ENCODE measurements around the gene LEPR.

LEPR gene

DNA sequence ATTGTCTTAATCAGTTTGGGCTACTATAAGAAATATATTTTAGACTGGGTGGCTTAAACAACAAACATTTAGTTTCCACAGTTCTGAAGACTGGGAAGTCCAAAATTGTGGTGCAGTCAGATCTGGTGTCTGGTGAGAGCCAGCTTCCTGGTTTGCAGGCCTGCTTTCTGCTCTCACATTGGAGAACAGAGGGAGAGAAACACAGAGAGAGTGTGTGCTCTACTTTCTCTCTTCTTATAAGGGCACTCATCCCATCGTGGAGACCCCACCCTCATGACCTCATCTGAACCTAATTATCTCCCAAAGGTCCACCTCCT is 4.1 kb downstream of the LEPR start:
- Histone ChIP-seq H3K27me3 (ENCODE audit: insufficient read depth, low read length) (no peaks in the 10 kb centered on the region), H3K79me2 (ENCODE audit: control insufficient read depth, insufficient read depth, low read length, unreplicated experiment) (peaks cover 48% of the 10 kb centered on the region), H3K36me3 (ENCODE audit: insufficient read depth, low read length) (peaks cover 18% of the 10 kb centered on the region), H3K27ac (ENCODE audit: low read depth, low read length) (peak overlapping the region; percentile 96), H3K4me1 (ENCODE audit: control insufficient read depth, insufficient read depth, low read length, unreplicated experiment) (peaks cover 55% of the 10 kb centered on the region), H3K4me3 (ENCODE audit: low read depth, low read length) (peak overlapping the region; percentile 44), H2AFZ (ENCODE audit: low read length, unreplicated experiment) (no peak overlapping the region)

- Histone ChIP-seq H3K79me2 (ENCODE audit: control insufficient read depth, insufficient read depth, low read length, unreplicated experiment) (peaks cover 48% of the 10 kb centered on the region), H3K4me1 (ENCODE audit: control insufficient read depth, insufficient read depth, low read length, unreplicated experiment) (peaks cover 59% of the 10 kb centered on the region), H3K27me3 (ENCODE audit: insufficient read depth, low read length) (no peaks in the 10 kb centered on the region), H2AFZ (ENCODE audit: low read length, unreplicated experiment) (no peak overlapping the region), H3K27ac (ENCODE audit: low read depth, low read length) (peak overlapping the region; percentile 96), H3K4me3 (ENCODE audit: low read depth, low read length) (peak overlapping the region; percentile 44; the same call in 1 of the 2 replicates), H3K36me3 (ENCODE audit: insufficient read depth, low read length) (peaks cover 18% of the 10 kb centered on the region)
These were observed 4.5 kb downstream of the LEPR start for GRCh38 chr1:65425006-65425405.

DNA sequence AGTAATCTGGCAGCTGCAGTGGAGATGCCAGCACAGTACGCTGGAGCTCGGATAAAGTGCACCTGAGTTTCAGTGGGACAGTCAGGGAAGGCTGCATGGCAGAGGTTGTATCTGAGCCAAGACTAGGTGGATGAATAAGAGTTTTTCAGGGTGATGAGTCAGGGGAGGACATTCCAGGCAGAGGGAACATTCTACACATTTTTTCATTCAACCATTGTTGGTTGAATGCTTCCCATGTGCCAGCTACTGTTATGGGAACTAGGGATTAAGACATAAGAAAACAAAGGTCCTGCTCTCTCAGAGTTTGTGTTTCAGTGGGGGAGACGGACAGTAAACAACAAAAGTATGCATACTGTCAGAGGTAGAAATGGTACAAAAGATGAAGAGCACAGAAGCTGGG is 5.2 kb downstream of the LEPR start:
- Histone ChIP-seq H3K4me3 (ENCODE audit: low read depth, low read length) (peak overlapping the region; percentile 26; the same call in 1 of the 2 replicates), H3K4me1 (ENCODE audit: control insufficient read depth, insufficient read depth, low read length, unreplicated experiment) (peaks cover 66% of the 10 kb centered on the region), H2AFZ (ENCODE audit: low read length, unreplicated experiment) (no peak overlapping the region)

DNA sequence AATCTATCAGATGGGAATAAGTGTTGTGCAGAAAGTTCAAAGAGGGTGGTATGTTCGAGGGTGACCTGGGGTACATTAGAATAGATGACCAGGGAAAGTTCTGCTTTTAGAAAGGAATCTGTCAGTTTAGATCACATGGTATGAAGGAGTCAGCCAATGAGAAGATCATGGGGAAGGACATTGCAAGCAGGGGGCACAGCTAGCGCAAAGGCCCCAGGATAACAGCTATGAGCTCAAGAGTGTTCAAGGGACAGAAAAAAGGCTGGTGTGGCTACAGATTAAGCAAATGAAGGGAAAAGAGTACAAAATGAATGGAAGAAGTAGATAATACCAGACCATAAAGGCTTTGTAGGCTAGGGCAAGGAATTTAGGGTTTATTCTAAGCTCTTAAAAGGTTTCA is 8.6 kb downstream of the LEPR start:
- no peak overlapping the region for H3K4me3 ChIP-seq (ENCODE audit: low read depth, low read length)
- H3K4me1 ChIP-seq (ENCODE audit: control insufficient read depth, insufficient read depth, low read length, unreplicated experiment) = peaks cover 47% of the 10 kb centered on the region
- peaks cover 40% of the 10 kb centered on the region for H3K36me3 ChIP-seq (ENCODE audit: insufficient read depth, low read length)
- peaks cover 26% of the 10 kb centered on the region for H3K79me2 ChIP-seq (ENCODE audit: control insufficient read depth, insufficient read depth, low read length, unreplicated experiment)
- H3K27me3 ChIP-seq (ENCODE audit: insufficient read depth, low read length) = no peaks in the 10 kb centered on the region
- peak overlapping the region; percentile 97 for H3K27ac ChIP-seq (ENCODE audit: low read depth, low read length)
- no peak overlapping the region for H2AFZ ChIP-seq (ENCODE audit: low read length, unreplicated experiment)

More for the DNA sequence above, 5.2 kb downstream of the LEPR start:
- H3K36me3 ChIP-seq (ENCODE audit: insufficient read depth, low read length) = peaks cover 20% of the 10 kb centered on the region
- peak overlapping the region; percentile 96 for H3K27ac ChIP-seq (ENCODE audit: low read depth, low read length)
- no peaks in the 10 kb centered on the region for H3K27me3 ChIP-seq (ENCODE audit: insufficient read depth, low read length)
- peaks cover 48% of the 10 kb centered on the region for H3K79me2 ChIP-seq (ENCODE audit: control insufficient read depth, insufficient read depth, low read length, unreplicated experiment)

DNA sequence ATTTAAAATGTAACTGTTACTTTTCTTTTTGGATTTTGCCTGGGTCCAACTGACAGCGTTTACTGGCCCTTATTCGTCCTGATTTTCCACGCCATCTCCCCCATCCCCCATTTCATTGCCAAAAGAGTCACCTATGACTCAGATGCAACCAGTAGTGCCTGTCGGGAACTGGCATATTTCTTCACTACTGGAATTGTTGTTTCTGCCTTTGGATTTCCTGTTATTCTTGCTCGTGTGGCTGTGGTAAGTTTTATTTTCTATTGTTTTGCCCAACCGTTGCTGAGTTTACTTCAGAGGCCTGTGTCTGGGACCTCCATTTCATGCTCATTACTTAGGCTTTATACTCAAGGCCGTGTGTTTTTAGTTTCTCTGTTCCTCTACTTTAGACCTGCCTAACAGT is 9.3 kb downstream of the LEPR start:
- Histone ChIP-seq H3K27ac (ENCODE audit: low read depth, low read length) (peak overlapping the region; percentile 97), H3K4me3 (ENCODE audit: low read depth, low read length) (peak overlapping the region; percentile 58)

GRCh38 chr1:65431111-65431705 is 10.7 kb downstream of the LEPR start:
- Histone ChIP-seq H3K27me3 (ENCODE audit: insufficient read depth, low read length) (no peaks in the 10 kb centered on the region), H3K27ac (ENCODE audit: low read depth, low read length) (peak overlapping the region; percentile 97), H3K4me1 (ENCODE audit: control insufficient read depth, insufficient read depth, low read length, unreplicated experiment) (peaks cover 26% of the 10 kb centered on the region), H3K4me3 (ENCODE audit: low read depth, low read length) (peak overlapping the region; percentile 58), H3K36me3 (ENCODE audit: insufficient read depth, low read length) (peaks cover 38% of the 10 kb centered on the region), H3K79me2 (ENCODE audit: control insufficient read depth, insufficient read depth, low read length, unreplicated experiment) (peaks cover 13% of the 10 kb centered on the region), H2AFZ (ENCODE audit: low read length, unreplicated experiment) (no peak overlapping the region)

More for the DNA sequence above, 9.3 kb downstream of the LEPR start:
- peaks cover 40% of the 10 kb centered on the region for H3K36me3 ChIP-seq (ENCODE audit: insufficient read depth, low read length)
- no peaks in the 10 kb centered on the region for H3K27me3 ChIP-seq (ENCODE audit: insufficient read depth, low read length)
- H2AFZ ChIP-seq (ENCODE audit: low read length, unreplicated experiment) = no peak overlapping the region
- H3K4me1 ChIP-seq (ENCODE audit: control insufficient read depth, insufficient read depth, low read length, unreplicated experiment) = peaks cover 40% of the 10 kb centered on the region
- H3K79me2 ChIP-seq (ENCODE audit: control insufficient read depth, insufficient read depth, low read length, unreplicated experiment) = peaks cover 22% of the 10 kb centered on the region

DNA sequence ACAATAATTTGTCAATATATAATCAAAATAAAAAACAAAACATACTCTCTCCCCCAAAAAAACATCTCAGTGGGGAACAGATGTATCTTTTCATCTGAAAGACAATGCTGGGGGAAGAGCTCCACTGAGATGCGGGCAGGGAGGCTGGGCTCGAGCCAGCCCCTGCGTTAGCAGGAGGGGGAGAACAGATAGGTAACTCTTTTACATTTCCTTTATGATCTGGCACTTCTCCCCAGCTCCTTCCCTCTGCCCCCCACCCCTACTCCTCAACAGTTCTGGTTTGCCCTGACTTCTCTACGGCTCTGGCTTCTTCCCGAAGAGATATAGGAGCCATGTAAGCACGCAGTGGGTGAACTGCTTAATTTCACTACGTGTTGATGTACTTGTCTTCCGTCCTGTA is 12.4 kb downstream of the LEPR start:
- H2AFZ ChIP-seq (ENCODE audit: low read length, unreplicated experiment) = no peak overlapping the region
- no peak overlapping the region for H3K4me3 ChIP-seq (ENCODE audit: low read depth, low read length)
- peaks cover 26% of the 10 kb centered on the region for H3K36me3 ChIP-seq (ENCODE audit: insufficient read depth, low read length)
- H3K79me2 ChIP-seq (ENCODE audit: control insufficient read depth, insufficient read depth, low read length, unreplicated experiment) = peaks cover 10% of the 10 kb centered on the region
- no peaks in the 10 kb centered on the region for H3K27me3 ChIP-seq (ENCODE audit: insufficient read depth, low read length)
- no peak overlapping the region for H3K27ac ChIP-seq (ENCODE audit: low read depth, low read length)
- H3K4me1 ChIP-seq (ENCODE audit: control insufficient read depth, insufficient read depth, low read length, unreplicated experiment) = peaks cover 22% of the 10 kb centered on the region

GRCh38 chr1:65434255-65434654 is 13.8 kb downstream of the LEPR start:
- no peaks in the 10 kb centered on the region for H3K27me3 ChIP-seq (ENCODE audit: insufficient read depth, low read length)
- H3K4me3 ChIP-seq (ENCODE audit: low read depth, low read length) = no peak overlapping the region
- H3K79me2 ChIP-seq (ENCODE audit: control insufficient read depth, insufficient read depth, low read length, unreplicated experiment) = peaks cover 7% of the 10 kb centered on the region
- peaks cover 22% of the 10 kb centered on the region for H3K36me3 ChIP-seq (ENCODE audit: insufficient read depth, low read length)
- no peak overlapping the region for H2AFZ ChIP-seq (ENCODE audit: low read length, unreplicated experiment)
- peaks cover 18% of the 10 kb centered on the region for H3K4me1 ChIP-seq (ENCODE audit: control insufficient read depth, insufficient read depth, low read length, unreplicated experiment)
- no peak overlapping the region for H3K27ac ChIP-seq (ENCODE audit: low read depth, low read length)

GRCh38 chr1:65434760-65435159 is 14.3 kb downstream of the LEPR start:
- Histone ChIP-seq H3K4me3 (ENCODE audit: low read depth, low read length) (no peak overlapping the region), H3K27me3 (ENCODE audit: insufficient read depth, low read length) (no peaks in the 10 kb centered on the region), H3K79me2 (ENCODE audit: control insufficient read depth, insufficient read depth, low read length, unreplicated experiment) (peaks cover 7% of the 10 kb centered on the region), H3K4me1 (ENCODE audit: control insufficient read depth, insufficient read depth, low read length, unreplicated experiment) (peaks cover 13% of the 10 kb centered on the region), H2AFZ (ENCODE audit: low read length, unreplicated experiment) (no peak overlapping the region), H3K36me3 (ENCODE audit: insufficient read depth, low read length) (peaks cover 22% of the 10 kb centered on the region), H3K27ac (ENCODE audit: low read depth, low read length) (no peak overlapping the region)

DNA sequence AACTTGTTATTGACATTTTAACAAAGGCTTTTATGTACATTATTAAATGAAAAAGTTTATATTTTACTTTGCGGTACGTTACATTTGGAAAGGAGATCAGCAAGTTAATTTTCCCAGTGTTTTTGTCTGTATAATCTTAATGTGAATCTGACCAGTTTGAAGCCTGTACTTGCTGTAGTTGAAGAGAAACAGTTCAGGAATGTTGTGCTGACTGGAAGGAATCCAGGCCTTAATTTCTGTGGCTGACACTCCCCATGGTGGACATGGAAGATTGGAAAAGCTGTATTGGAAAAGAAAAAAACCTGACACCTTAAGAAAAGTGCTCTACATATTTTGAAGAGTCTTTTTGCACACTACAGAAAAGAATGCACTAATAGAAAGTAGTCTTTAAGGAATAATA is 15.5 kb downstream of the LEPR start:
- H3K27ac ChIP-seq (ENCODE audit: low read depth, low read length) = no peak overlapping the region

GRCh38 chr1:65437616-65438015 is 17.1 kb downstream of the LEPR start:
- no peak overlapping the region for H2AFZ ChIP-seq (ENCODE audit: low read length, unreplicated experiment)
- no peaks in the 10 kb centered on the region for H3K79me2 ChIP-seq (ENCODE audit: control insufficient read depth, insufficient read depth, low read length, unreplicated experiment)

More for the DNA sequence above, 15.5 kb downstream of the LEPR start:
- no peak overlapping the region for H2AFZ ChIP-seq (ENCODE audit: low read length, unreplicated experiment)
- H3K79me2 ChIP-seq (ENCODE audit: control insufficient read depth, insufficient read depth, low read length, unreplicated experiment) = peaks cover 7% of the 10 kb centered on the region
- H3K4me3 ChIP-seq (ENCODE audit: low read depth, low read length) = no peak overlapping the region
- peaks cover under 1% of the 10 kb centered on the region for H3K4me1 ChIP-seq (ENCODE audit: control insufficient read depth, insufficient read depth, low read length, unreplicated experiment)
- no peaks in the 10 kb centered on the region for H3K27me3 ChIP-seq (ENCODE audit: insufficient read depth, low read length)
- peaks cover 18% of the 10 kb centered on the region for H3K36me3 ChIP-seq (ENCODE audit: insufficient read depth, low read length)

More at GRCh38 chr1:65437616-65438015, 17.1 kb downstream of the LEPR start:
- Histone ChIP-seq H3K4me3 (ENCODE audit: low read depth, low read length) (no peak overlapping the region), H3K36me3 (ENCODE audit: insufficient read depth, low read length) (peaks cover 6% of the 10 kb centered on the region), H3K27me3 (ENCODE audit: insufficient read depth, low read length) (no peaks in the 10 kb centered on the region), H3K27ac (ENCODE audit: low read depth, low read length) (no peak overlapping the region), H3K4me1 (ENCODE audit: control insufficient read depth, insufficient read depth, low read length, unreplicated experiment) (no peaks in the 10 kb centered on the region)
